GM23338 (cell line): ENCODE data around the gene SSBP2. TPM values are rescaled to one million over a fixed set of nuclear protein-coding genes. Genes with fewer than 3 reads are reported as not detected.

ENCODE experiments used
- ATAC-seq: fragments of 200-7000 bp; cut with Tn5 transposase; 3 replicates; pipeline ENCODE4 v1.9.1; 2020
- DNase-seq: peaks from one replicate; pipeline ENCODE4 v3.0.0-alpha.2; 2015; ENCODE audit warnings: low spot score
- H2AFZ ChIP-seq: fragments of 200-600 bp; sonication (generic); 2 replicates; pipeline ENCODE4 v1.8.0; 2016; ENCODE audit warnings: antibody characterized with exemption, mild to moderate bottlenecking, moderate library complexity
- H3F3A ChIP-seq: fragments of 200-600 bp; sonication (generic); replicated peaks from 2 replicates; pipeline ENCODE4 v1.8.0; 2017; ENCODE audit warnings: antibody characterized with exemption, mixed run types, low read depth
- H3K27ac ChIP-seq: fragments of 200-600 bp; sonication (generic); 2 replicates; pipeline ENCODE4 v1.6.1; 2016; ENCODE audit warnings: low read depth
- H3K27me3 ChIP-seq: fragments of 200-600 bp; sonication (generic); 2 replicates; pipeline ENCODE4 v1.8.0; 2016; ENCODE audit warnings: mild to moderate bottlenecking, mixed run types, moderate library complexity; ENCODE audit not compliant: insufficient read depth
- H3K36me3 ChIP-seq: fragments of 200-600 bp; sonication (generic); 2 replicates; pipeline ENCODE4 v1.8.0; 2016; ENCODE audit warnings: mild to moderate bottlenecking; ENCODE audit not compliant: insufficient read depth
- H3K4me1 ChIP-seq: fragments of 200-600 bp; sonication (generic); 2 replicates; pipeline ENCODE4 v1.8.0; 2016; ENCODE audit warnings: mild to moderate bottlenecking, moderate library complexity; ENCODE audit not compliant: insufficient read depth
- H3K4me2 ChIP-seq: fragments of 200-600 bp; sonication (generic); 2 replicates; pipeline ENCODE4 v1.7.1; 2017; ENCODE audit warnings: mixed run types
- H3K4me3 ChIP-seq: fragments of 200-600 bp; sonication (generic); 2 replicates; pipeline ENCODE4 v1.6.1; 2016; ENCODE audit warnings: mixed run types
- H3K79me2 ChIP-seq: fragments of 200-600 bp; sonication (generic); replicated peaks from 2 replicates; pipeline ENCODE4 v1.8.0; 2017; ENCODE audit warnings: mild to moderate bottlenecking; ENCODE audit not compliant: insufficient read depth
- H3K9me2 ChIP-seq: fragments of 200-600 bp; sonication (generic); 2 replicates; pipeline ENCODE4 v1.8.0; 2017; ENCODE audit not compliant: insufficient read depth
- H4K20me1 ChIP-seq: fragments of 200-600 bp; sonication (generic); replicated peaks from 2 replicates; pipeline ENCODE4 v1.8.0; 2017; ENCODE audit warnings: mild to moderate bottlenecking; ENCODE audit not compliant: insufficient read depth
- H3K27ac Mint-ChIP-seq: 2 replicates; pipeline ENCODE4 v1.8.0; 2020; ENCODE audit warnings: inconsistent platforms, mild to moderate bottlenecking, moderate library complexity, mixed read lengths
- H3K27me3 Mint-ChIP-seq: 3 replicates; pipeline ENCODE4 v1.8.0; 2022; ENCODE audit warnings: low read depth, mild to moderate bottlenecking, moderate library complexity, mixed read lengths, inconsistent platforms; ENCODE audit not compliant: insufficient read depth, poor library complexity
- H3K36me3 Mint-ChIP-seq: 3 replicates; pipeline ENCODE4 v1.8.0; 2021; ENCODE audit warnings: low read depth, mild to moderate bottlenecking, inconsistent platforms, moderate library complexity, mixed read lengths
- H3K4me1 Mint-ChIP-seq: 3 replicates; pipeline ENCODE4 v1.8.0; 2020; ENCODE audit warnings: mild to moderate bottlenecking, inconsistent platforms, mixed read lengths
- H3K4me3 Mint-ChIP-seq: 3 replicates; pipeline ENCODE4 v1.8.0; 2021; ENCODE audit warnings: moderate library complexity, mild to moderate bottlenecking, inconsistent platforms, mixed read lengths
- H3K9me3 Mint-ChIP-seq: 3 replicates; pipeline ENCODE4 v1.8.0; 2020; ENCODE audit warnings: moderate library complexity, mild to moderate bottlenecking, inconsistent platforms, mixed read lengths
- CREB1 ChIP-seq: fragments of 250-450 bp; sonication (Bioruptor Pico); IDR thresholded peaks from 2 replicates; pipeline ENCODE4 v1.5.0; 2020; ENCODE audit warnings: low read depth, mild to moderate bottlenecking, moderate library complexity
- CTCF ChIP-seq, 2 experiments: fragments of 200-600 bp in 1 of 2; sonication (generic) in 1 of 2; conservative IDR thresholded peaks; 2 replicates each; pipeline versions ENCODE4 v1.5.1 to v1.6.1; 2016 to 2017; ENCODE audit warnings: antibody characterized with exemption in 2 of 2, low read depth in 2 of 2, mild to moderate bottlenecking in 2 of 2, moderate library complexity in 1 of 2
- ETS1 ChIP-seq: IDR thresholded peaks from 2 replicates; pipeline ENCODE4 v1.6.1; 2016; ENCODE audit warnings: antibody characterized with exemption
- EZH2 ChIP-seq: fragments of 200-600 bp; sonication (generic); IDR thresholded peaks from one replicate; pipeline ENCODE4 v1.8.0; 2017; ENCODE audit warnings: antibody characterized with exemption, mild to moderate bottlenecking, low read depth; ENCODE audit not compliant: unreplicated experiment
- EZH2phosphoT487 ChIP-seq: fragments of 200-600 bp; sonication (generic); IDR thresholded peaks from one replicate; pipeline ENCODE4 v1.8.1; 2018; ENCODE audit warnings: antibody characterized with exemption; ENCODE audit not compliant: unreplicated experiment
- JUNB ChIP-seq: IDR thresholded peaks from one replicate; pipeline ENCODE4 v1.6.1; 2016; ENCODE audit warnings: antibody characterized with exemption; ENCODE audit not compliant: unreplicated experiment
- NANOG ChIP-seq: IDR thresholded peaks from 2 replicates; pipeline ENCODE4 v1.6.1; 2016; ENCODE audit warnings: antibody characterized with exemption, borderline replicate concordance
- POLR2AphosphoS5 ChIP-seq: IDR thresholded peaks from 2 replicates; pipeline ENCODE4 v1.6.1; 2016; ENCODE audit warnings: antibody characterized with exemption, low read depth
- REST ChIP-seq: IDR thresholded peaks from one replicate; pipeline ENCODE4 v1.6.1; 2018; ENCODE audit warnings: antibody characterized with exemption; ENCODE audit not compliant: unreplicated experiment
- STAT1 ChIP-seq: IDR thresholded peaks from one replicate; pipeline ENCODE4 v1.6.1; 2016; ENCODE audit warnings: antibody characterized with exemption; ENCODE audit not compliant: unreplicated experiment
- ZNF114 ChIP-seq: fragments of 250-450 bp; sonication (Bioruptor Pico); IDR thresholded peaks from 2 replicates; pipeline ENCODE4 v1.5.0; 2020; ENCODE audit warnings: mild to moderate bottlenecking, moderate library complexity
- ZNF331 ChIP-seq: fragments of 250-450 bp; sonication (Bioruptor Pico); IDR thresholded peaks from 2 replicates; pipeline ENCODE4 v1.5.0; 2020; ENCODE audit warnings: low read depth, mild to moderate bottlenecking, moderate library complexity
- ZNF462 ChIP-seq: fragments of 250-450 bp; sonication (Bioruptor Pico); IDR thresholded peaks from 2 replicates; pipeline ENCODE4 v1.5.0; 2020; ENCODE audit warnings: mild to moderate bottlenecking, moderate library complexity
- polyA plus RNA-seq: library from polyadenylated mRNA; unstranded; fragments of >200 nt; fragmentation: Nextera tagmentation; extraction: Ambion mirVana; gene quantifications from 2 replicates; pipeline ENCODE4 v1.2.1, GENCODE V29; 2016
- total RNA-seq: library from RNA; depleted of rRNA; stranded (reverse); fragments of >200 nt; shearing (Covaris generic); gene quantifications from 2 replicates; pipeline ENCODE4 v1.2.3, GENCODE V29; 2014

SSBP2 gene
- total and polyA plus RNA-seq, 2 experiments from 2014 or later = 21.5 to 24.7 TPM

GRCh38 chr5:81505672-81506071 lies 245.2 kb downstream of the SSBP2 start:
- ATAC-seq (no peak), DNase-seq (no peak)
- Histone ChIP-seq H3K9me2 (no peaks in the 10 kb centered on the region; the same call in 1 of the 2 replicates), H2AFZ (no peak overlapping the region), H3K4me1 (no peaks in the 10 kb centered on the region), H4K20me1 (no peaks in the 10 kb centered on the region), H3K36me3 (no peaks in the 10 kb centered on the region), H3K27me3 (no peaks in the 10 kb centered on the region), H3K4me2 (no peak overlapping the region), H3F3A (no peaks in the 10 kb centered on the region), H3K4me3 (no peak overlapping the region), H3K79me2 (no peaks in the 10 kb centered on the region), H3K27ac (no peak overlapping the region)
- TF ChIP-seq CTCF (conservative IDR thresholded peaks at IDR 0.05; ENCODE audit: low read depth in 2 of 2) (no peak), NANOG (no peak), EZH2phosphoT487 (no peak), ZNF331 (CRISPR knock-in tag) (no peak), ZNF114 (CRISPR knock-in tag) (no peak), ETS1 (no peak), EZH2 (no peak), POLR2AphosphoS5 (no peak), ZNF462 (no peak), STAT1 (no peak), REST (no peak), CREB1 (CRISPR knock-in tag) (no peak), JUNB (no peak)
- Mint-ChIP-seq H3K36me3 (no peaks in the 10 kb centered on the region; the same call in 2 of the 3 replicates), H3K27ac (no peak overlapping the region), H3K4me3 (no peak overlapping the region), H3K9me3 (no peaks in the 10 kb centered on the region), H3K4me1 (peaks cover 2% of the 10 kb centered on the region; the same call in 2 of the 3 replicates), H3K27me3 (no peaks in the 10 kb centered on the region)
